ENCODE results near the gene SCN1B. TPM values are rescaled to one million over a fixed set of nuclear protein-coding genes. Genes with fewer than 3 reads are reported as not detected.

The SCN1B gene
- total RNA-seq, 1 donor from 2014 or later: 8.6 TPM

DNA sequence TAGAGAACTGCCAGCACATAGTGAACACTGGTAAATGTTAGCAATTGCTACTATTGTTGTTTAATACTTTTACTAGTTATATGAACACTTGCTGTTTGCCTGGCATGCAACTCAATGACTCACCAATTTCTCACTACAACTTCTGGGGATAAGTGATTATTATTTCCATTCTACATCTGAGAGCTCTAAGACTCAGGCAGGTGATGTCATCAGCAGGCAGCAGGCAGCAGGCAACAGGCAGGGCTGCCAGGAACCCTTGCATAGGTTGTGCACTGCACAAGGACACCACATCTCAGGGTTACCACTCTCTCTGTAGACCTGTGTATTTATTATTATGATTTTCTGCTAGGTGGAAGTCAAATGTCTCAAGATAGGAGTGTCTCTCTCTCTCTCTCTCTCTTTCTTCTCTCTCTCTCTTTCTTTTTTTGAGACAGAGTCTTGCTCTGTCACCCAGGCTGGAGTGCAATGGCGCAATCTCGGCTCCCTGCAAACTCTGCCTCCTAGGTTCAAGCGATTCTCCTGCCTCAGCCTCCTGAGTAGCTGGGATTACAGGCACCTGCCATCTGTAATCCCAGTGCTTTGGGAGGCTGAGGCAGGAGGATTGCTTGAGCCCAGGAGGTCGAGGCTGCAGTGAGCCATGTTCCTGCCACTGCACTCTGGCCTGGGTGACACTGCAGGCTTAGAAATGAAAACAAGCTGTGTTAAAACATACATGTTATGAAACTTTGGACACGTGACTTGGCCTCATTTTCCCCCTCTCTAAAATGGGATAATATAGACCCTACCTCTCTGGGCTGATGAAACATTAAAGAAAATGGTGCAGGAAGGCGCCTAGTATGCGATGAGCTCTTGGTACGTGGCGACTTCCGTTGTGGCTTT, 33.9 kb downstream of the SCN1B start:
- no peaks in the 10 kb centered on the region for H3K9me3 ChIP-seq
- DNase-seq (ENCODE audit: extremely low spot score in 2 of 2): no peak
- intact Hi-C loops (cut with DNase I): loop anchor here (10.0 kb wide), 1 partner anchor 211 kb away; no protein-coding TSS in a partner anchor
- no peak overlapping the region for H3K27ac ChIP-seq
- no peak for TF ChIP-seq POLR2AphosphoS5 (IDR thresholded peaks at IDR 0.05; ENCODE audit: insufficient read depth in 1 of 2, low read depth in 1 of 2)
- TF ChIP-seq POLR2A (IDR thresholded peaks at IDR 0.05): no peak
- TF ChIP-seq, protein P1, sequence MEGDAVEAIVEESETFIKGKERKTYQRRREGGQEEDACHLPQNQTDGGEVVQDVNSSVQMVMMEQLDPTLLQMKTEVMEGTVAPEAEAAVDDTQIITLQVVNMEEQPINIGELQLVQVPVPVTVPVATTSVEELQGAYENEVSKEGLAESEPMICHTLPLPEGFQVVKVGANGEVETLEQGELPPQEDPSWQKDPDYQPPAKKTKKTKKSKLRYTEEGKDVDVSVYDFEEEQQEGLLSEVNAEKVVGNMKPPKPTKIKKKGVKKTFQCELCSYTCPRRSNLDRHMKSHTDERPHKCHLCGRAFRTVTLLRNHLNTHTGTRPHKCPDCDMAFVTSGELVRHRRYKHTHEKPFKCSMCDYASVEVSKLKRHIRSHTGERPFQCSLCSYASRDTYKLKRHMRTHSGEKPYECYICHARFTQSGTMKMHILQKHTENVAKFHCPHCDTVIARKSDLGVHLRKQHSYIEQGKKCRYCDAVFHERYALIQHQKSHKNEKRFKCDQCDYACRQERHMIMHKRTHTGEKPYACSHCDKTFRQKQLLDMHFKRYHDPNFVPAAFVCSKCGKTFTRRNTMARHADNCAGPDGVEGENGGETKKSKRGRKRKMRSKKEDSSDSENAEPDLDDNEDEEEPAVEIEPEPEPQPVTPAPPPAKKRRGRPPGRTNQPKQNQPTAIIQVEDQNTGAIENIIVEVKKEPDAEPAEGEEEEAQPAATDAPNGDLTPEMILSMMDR (IDR thresholded peaks at IDR 0.05): no peak
- no peak overlapping the region for H3K4me3 ChIP-seq
- no peaks in the 10 kb centered on the region for H3K36me3 ChIP-seq
- H3K4me1 ChIP-seq: no peaks in the 10 kb centered on the region
- no peaks in the 10 kb centered on the region for H3K27me3 ChIP-seq

DNA sequence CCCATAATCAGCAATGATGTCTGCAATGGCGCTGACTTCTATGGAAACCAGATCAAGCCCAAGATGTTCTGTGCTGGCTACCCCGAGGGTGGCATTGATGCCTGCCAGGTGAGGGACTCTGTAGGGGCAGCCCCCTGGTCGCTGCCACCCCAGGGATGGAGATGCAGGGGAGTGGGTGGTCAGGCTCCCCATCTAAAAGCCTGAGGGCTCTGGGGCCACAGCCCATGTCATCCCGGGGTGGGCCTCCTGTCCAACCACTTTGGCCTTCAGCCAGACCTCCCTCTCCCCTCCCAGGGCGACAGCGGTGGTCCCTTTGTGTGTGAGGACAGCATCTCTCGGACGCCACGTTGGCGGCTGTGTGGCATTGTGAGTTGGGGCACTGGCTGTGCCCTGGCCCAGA, 35.3 kb downstream of the SCN1B start:
- no peak for DNase-seq (ENCODE audit: extremely low spot score in 2 of 2)
- Histone ChIP-seq H3K4me1 (no peaks in the 10 kb centered on the region), H3K36me3 (no peaks in the 10 kb centered on the region), H3K27me3 (no peaks in the 10 kb centered on the region), H3K27ac (no peak overlapping the region), H3K9me3 (no peaks in the 10 kb centered on the region), H3K4me3 (no peak overlapping the region)
- intact Hi-C loops (cut with DNase I): loop anchor here (10.0 kb wide), 1 partner anchor 209 kb away; no protein-coding TSS in a partner anchor
- TF ChIP-seq POLR2AphosphoS5 (IDR thresholded peaks at IDR 0.05; ENCODE audit: insufficient read depth in 1 of 2, low read depth in 1 of 2): no peak

DNA sequence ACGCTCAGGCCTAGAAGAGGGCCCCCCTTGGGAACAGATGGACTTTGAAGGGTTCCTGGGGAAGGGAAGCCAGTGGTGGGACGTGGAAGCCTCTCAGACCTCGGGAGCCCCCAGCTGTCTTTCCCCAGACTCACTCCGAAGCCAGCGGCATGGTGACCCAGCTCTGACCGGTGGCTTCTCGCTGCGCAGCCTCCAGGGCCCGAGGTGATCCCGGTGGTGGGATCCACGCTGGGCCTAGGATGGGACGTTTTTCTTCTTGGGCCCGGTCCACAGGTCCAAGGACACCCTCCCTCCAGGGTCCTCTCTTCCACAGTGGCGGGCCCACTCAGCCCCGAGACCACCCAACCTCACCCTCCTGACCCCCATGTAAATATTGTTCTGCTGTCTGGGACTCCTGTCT, 35.9 kb downstream of the SCN1B start:
- no peak for DNase-seq (ENCODE audit: extremely low spot score in 2 of 2)
- Histone ChIP-seq H3K4me3 (no peak overlapping the region), H3K4me1 (no peaks in the 10 kb centered on the region), H3K36me3 (no peaks in the 10 kb centered on the region), H3K27ac (no peak overlapping the region), H3K27me3 (no peaks in the 10 kb centered on the region), H3K9me3 (no peaks in the 10 kb centered on the region)
- intact Hi-C loops (cut with DNase I): loop anchor here (10.0 kb wide), 1 partner anchor 209 kb away; no protein-coding TSS in a partner anchor
- TF ChIP-seq POLR2A (IDR thresholded peaks at IDR 0.05): no peak
- TF ChIP-seq POLR2AphosphoS5 (IDR thresholded peaks at IDR 0.05; ENCODE audit: insufficient read depth in 1 of 2, low read depth in 1 of 2): no peak
- TF ChIP-seq, protein P1 (IDR thresholded peaks at IDR 0.05): no peak

DNA sequence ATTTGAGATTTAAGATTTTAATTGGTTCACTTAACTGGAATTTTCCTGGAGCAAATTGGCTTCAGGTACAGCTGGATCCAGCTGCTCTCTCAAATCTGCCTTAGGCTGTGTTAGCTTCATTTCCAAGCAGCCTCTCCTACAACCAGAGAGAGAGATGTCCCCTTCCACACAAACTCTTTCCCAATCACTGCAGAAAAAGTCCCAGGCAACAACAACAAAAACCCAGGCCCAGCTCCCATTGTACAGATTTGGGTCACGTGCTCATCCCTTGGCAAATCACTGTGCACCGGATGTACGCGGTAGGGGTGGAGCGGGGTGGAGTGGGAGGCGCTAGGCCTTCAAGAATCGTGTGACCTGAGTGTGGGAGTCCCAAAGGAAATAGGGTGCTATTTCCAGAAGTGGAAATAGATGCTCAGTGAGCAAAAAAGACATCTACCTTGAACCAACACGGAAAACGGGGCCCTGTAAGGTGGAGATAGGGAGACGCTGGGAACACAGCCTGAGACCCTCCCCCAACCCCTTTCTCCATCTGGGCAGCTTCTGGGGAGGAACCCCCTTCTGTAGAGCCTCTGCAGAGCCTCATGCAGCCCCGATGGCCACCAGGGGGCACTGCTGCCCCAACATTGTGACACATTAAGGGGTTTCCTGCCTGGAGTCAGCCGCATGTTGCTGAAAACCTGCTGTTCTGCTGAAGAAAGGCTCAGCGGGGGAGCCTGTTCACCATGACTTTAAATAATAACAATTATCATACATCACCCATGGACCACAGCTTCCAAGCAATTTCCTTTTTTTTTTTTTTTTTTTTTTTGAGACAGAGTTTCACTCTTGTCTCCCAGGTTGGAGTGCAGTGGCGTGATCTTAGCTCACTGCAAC, 36.7 kb downstream of the SCN1B start:
- Histone ChIP-seq H3K27me3 (no peaks in the 10 kb centered on the region), H3K36me3 (no peaks in the 10 kb centered on the region), H3K9me3 (no peaks in the 10 kb centered on the region), H3K4me3 (no peak overlapping the region), H3K27ac (no peak overlapping the region), H3K4me1 (no peaks in the 10 kb centered on the region)
- intact Hi-C loops (cut with DNase I): loop anchor here (10.0 kb wide), 1 partner anchor 208 kb away; no protein-coding TSS in a partner anchor
- TF ChIP-seq POLR2AphosphoS5 (IDR thresholded peaks at IDR 0.05; ENCODE audit: insufficient read depth in 1 of 2, low read depth in 1 of 2): no peak
- TF ChIP-seq, protein P1 (IDR thresholded peaks at IDR 0.05): peak; percentile 89 to 93 (median 90)
- no peak for DNase-seq (ENCODE audit: extremely low spot score in 2 of 2)

DNA sequence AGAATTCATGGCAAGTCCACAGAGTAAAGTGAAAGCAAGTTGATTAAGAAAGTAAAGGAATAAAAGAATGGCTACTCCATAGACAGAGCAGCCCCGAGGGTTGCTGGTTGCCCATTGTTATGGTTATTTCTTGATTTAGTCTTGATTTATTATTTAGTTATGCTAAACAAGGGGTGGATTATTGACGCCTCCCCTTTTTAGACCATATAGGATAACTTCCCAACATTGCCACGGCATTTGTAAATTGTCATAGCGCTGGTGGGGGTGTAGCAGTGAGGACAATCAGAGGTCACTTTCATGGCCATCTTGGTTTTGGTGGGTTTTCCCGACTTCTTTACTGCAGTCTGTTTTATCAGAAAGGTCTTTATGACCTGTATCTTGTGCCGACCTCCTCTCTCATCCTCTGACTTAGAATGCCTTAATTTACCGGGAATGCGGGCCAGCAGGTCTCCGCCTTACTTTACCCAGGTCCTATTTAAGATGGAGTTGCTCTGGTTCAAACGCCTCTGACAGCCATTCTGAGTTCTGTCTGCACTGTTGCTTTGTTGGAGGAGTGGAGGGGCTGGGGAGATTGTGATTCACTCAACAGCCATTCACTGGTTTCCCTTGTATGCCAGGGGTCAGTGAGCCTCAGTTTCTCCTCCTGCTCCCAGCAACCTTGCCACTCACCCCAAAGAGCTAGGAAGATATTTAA, 38.8 kb downstream of the SCN1B start:
- H3K4me3 ChIP-seq: no peak overlapping the region
- no peaks in the 10 kb centered on the region for H3K27me3 ChIP-seq
- intact Hi-C loops (cut with DNase I): loop anchor here (10.0 kb wide), 1 partner anchor 206 kb away; no protein-coding TSS in a partner anchor
- no peaks in the 10 kb centered on the region for H3K4me1 ChIP-seq
- no peak overlapping the region for H3K27ac ChIP-seq
- no peaks in the 10 kb centered on the region for H3K36me3 ChIP-seq
- no peak for DNase-seq (ENCODE audit: extremely low spot score in 2 of 2)
- no peaks in the 10 kb centered on the region for H3K9me3 ChIP-seq
- no peak for TF ChIP-seq POLR2A (IDR thresholded peaks at IDR 0.05)
- TF ChIP-seq, protein P1 (IDR thresholded peaks at IDR 0.05): no peak
- TF ChIP-seq POLR2AphosphoS5 (IDR thresholded peaks at IDR 0.05; ENCODE audit: insufficient read depth in 1 of 2, low read depth in 1 of 2): no peak
